BJ (cell line): ENCODE measurements around the gene ZBTB44. TPM values are rescaled to one million over a fixed set of nuclear protein-coding genes. Genes with fewer than 3 reads are reported as not detected.

Experiments used
- CTCF ChIA-PET: fragments of 350-600 bp; formaldehyde crosslinking; extraction: SDS; loops from one replicate; lab custom pipeline; 2021; ENCODE audit warnings: antibody characterized with exemption, inconsistent platforms; lab: Yijun Ruan, JAX
- POLR2A ChIA-PET: fragments of 300-600 bp; sonication (Branson Sonifier 250); formaldehyde crosslinking; extraction: SDS; loops from one replicate; lab custom pipeline; 2021; ENCODE audit warnings: antibody characterized with exemption; lab: Charles Lee
- DNase-seq: peaks from one replicate; pipeline ENCODE4 v3.0.0-alpha.2; 2011; ENCODE audit warnings: low read depth
- H3K27me3 ChIP-seq: 2 replicates; pipeline ENCODE4 v1.6.0; 2011; ENCODE audit warnings: low read length; ENCODE audit not compliant: control insufficient read depth, insufficient read depth
- H3K36me3 ChIP-seq: 2 replicates; pipeline ENCODE4 v1.5.1; 2011; ENCODE audit warnings: low read length; ENCODE audit not compliant: control insufficient read depth, insufficient read depth
- H3K4me3 ChIP-seq: 2 replicates; pipeline ENCODE4 v1.5.1; 2011; ENCODE audit warnings: low read depth, mild to moderate bottlenecking, control low read depth, low read length
- polyA plus RNA-seq: library from polyadenylated mRNA; depleted of rRNA; stranded (reverse); fragments of >200 nt; gene quantifications from 2 replicates; pipeline ENCODE4 v1.2.3, GENCODE V29; 2011
- TF ChIP-seq, protein P1 (sequence below): IDR thresholded peaks from 2 replicates; pipeline ENCODE4 v1.5.1; 2011; ENCODE audit warnings: low read depth, mild to moderate bottlenecking, control low read depth, inconsistent platforms, low read length, moderate library complexity; ENCODE audit not compliant: insufficient read depth

The ZBTB44 gene
- polyA plus RNA-seq, 1 experiment, result 11.5 TPM

DNA sequence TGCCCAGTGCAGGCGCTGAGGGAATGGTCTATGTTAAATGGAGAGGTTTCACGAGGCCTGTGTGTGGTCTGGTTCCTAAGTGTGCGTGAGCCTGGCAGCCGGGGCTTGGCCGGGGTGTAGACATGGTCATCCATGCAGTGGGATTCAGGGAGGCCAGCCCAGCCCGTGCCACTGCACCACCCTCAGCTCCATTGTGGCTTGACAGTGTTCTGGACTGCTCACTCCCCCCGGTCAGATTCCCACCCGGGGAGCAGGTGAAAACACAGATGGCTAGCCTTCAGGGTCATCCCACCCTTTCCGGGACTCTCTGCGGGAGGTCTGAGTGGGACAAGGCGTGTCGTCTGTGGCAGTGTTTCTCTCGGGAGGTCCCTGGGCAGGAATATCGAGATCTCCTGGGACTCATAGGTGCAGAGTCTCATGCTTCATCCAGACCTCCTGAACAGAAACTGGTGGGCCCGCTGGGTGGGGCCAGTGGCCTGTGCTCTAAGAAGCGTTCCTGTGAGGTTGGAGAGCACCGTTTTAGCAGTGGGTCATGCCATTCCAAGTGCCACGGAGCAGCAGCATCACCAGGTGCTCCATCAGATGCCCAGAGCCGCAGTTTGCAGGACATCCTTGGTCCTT is 102.8 kb downstream of the ZBTB44 start:
- no peaks in the 10 kb centered on the region for H3K36me3 ChIP-seq
- TF ChIP-seq, protein P1, sequence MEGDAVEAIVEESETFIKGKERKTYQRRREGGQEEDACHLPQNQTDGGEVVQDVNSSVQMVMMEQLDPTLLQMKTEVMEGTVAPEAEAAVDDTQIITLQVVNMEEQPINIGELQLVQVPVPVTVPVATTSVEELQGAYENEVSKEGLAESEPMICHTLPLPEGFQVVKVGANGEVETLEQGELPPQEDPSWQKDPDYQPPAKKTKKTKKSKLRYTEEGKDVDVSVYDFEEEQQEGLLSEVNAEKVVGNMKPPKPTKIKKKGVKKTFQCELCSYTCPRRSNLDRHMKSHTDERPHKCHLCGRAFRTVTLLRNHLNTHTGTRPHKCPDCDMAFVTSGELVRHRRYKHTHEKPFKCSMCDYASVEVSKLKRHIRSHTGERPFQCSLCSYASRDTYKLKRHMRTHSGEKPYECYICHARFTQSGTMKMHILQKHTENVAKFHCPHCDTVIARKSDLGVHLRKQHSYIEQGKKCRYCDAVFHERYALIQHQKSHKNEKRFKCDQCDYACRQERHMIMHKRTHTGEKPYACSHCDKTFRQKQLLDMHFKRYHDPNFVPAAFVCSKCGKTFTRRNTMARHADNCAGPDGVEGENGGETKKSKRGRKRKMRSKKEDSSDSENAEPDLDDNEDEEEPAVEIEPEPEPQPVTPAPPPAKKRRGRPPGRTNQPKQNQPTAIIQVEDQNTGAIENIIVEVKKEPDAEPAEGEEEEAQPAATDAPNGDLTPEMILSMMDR, result no peak
- ChIA-PET CTCF (interaction anchor here (0.7 to 1.8 kb wide), 13 partner anchors 8 to 693 kb away, joined by 3 to 23 read pairs (median 5); no protein-coding TSS in a partner anchor), POLR2A (no interaction called here)
- no peak for DNase-seq
- H3K27me3 ChIP-seq, result peaks cover 30% of the 10 kb centered on the region
- no peak overlapping the region for H3K4me3 ChIP-seq

DNA sequence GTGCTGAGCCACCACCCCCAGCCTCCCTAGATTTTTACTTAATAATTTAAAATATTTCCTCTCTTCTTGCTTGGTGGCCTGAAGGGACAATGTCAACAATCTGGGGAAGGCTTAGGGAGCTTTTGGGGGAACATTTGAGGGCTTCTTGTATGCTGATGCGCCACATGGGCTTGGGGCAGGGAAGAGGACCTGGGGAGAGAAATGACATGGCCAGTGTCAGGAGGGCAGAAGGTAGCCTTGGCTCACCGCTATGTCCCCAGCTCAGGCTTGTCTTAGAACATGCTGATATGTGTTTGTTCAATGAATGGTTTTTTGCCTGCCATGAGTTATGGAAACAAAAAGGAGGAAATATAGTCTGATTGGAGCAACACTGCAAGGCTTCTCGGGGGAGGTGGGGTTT is 103.6 kb downstream of the ZBTB44 start:
- no peak for DNase-seq
- Histone ChIP-seq H3K36me3 (no peaks in the 10 kb centered on the region), H3K4me3 (no peak overlapping the region), H3K27me3 (peaks cover 24% of the 10 kb centered on the region)
- TF ChIP-seq, protein P1, result no peak
- POLR2A ChIA-PET, result no interaction called here
- CTCF ChIA-PET, result interaction anchor here (1.1 to 1.9 kb wide), 2 partner anchors 220 to 651 kb away, joined by 3 to 7 read pairs; no protein-coding TSS in a partner anchor

DNA sequence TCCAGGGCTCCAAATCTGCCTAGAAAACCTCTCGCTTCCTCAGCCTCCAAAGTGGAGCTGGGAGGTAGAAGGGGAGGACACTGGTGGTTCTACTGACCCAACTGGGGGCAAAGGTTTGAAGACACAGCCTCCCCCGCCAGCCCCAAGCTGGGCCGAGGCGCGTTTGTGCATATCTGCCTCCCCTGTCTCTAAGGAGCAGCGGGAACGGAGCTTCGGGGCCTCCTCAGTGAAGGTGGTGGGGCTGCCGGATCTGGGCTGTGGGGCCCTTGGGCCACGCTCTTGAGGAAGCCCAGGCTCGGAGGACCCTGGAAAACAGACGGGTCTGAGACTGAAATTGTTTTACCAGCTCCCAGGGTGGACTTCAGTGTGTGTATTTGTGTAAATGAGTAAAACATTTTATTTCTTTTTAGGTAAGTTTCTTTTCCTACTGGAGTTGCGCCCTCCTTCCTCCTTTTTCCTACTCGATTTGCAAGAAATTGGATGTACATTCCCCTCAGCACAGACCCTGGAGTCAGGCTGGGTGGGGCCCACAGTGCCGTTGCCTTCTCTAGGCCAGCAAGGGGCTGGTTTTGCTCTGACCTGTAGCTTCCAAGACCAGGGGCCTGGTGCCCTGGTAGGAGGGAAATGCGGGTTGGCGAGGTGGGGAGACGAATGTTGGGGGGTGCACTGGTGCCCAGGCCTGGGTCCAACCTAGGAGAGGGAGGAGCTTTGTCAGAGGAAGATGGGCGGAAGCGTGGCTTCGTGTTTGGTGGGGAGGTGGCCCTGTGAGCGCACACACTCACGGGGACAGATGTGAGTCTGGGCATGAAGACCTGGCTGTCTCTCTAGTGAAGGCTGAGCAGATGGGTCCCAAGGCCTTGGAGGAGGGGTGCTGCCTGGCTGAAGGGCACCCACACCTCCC is 104.5 kb downstream of the ZBTB44 start:
- TF ChIP-seq, protein P1, result no peak
- no peaks in the 10 kb centered on the region for H3K36me3 ChIP-seq
- ChIA-PET CTCF (interaction anchor here (0.9 to 1.9 kb wide), 3 partner anchors 18 to 652 kb away, joined by 3 to 7 read pairs (median 3); no protein-coding TSS in a partner anchor), POLR2A (no interaction called here)
- no peak for DNase-seq
- H3K27me3 ChIP-seq, result peaks cover 14% of the 10 kb centered on the region
- no peak overlapping the region for H3K4me3 ChIP-seq

DNA sequence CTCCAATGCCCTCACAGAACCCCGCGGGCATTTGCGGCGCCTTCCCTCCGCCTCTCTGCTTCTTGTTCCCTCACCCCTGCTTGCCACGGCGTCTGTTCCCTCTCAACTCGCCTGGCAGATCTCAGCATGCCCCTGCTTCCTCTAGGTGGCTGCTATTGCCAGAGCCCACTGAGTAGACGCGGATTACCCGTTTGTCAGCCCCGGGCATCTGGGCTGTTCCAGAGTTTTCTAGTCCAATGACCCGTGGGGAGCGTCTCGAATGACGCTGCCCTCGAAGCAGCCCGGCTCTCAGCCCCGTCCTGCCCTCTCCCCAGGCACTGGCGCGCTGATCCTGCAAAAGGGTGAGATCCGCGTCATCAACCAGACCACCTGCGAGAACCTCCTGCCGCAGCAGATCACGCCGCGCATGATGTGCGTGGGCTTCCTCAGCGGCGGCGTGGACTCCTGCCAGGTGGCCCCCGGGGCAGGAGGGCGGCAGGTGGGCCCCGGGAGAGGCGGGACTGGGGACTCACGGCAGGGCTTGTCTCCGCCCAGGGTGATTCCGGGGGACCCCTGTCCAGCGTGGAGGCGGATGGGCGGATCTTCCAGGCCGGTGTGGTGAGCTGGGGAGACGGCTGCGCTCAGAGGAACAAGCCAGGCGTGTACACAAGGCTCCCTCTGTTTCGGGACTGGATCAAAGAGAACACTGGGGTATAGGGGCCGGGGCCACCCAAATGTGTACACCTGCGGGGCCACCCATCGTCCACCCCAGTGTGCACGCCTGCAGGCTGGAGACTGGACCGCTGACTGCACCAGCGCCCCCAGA is 105.4 kb downstream of the ZBTB44 start:
- no peaks in the 10 kb centered on the region for H3K36me3 ChIP-seq
- no peak overlapping the region for H3K4me3 ChIP-seq
- DNase-seq, result no peak
- TF ChIP-seq, protein P1, result no peak
- peaks cover 11% of the 10 kb centered on the region for H3K27me3 ChIP-seq
- ChIA-PET CTCF (interaction anchor here (1.9 kb wide), 1 partner anchor 222 kb away, joined by 7 read pairs; no protein-coding TSS in a partner anchor), POLR2A (no interaction called here)
